Fibroblast of pulmonary artery (primary cell): Measurements from ENCODE around the gene SORCS1.

ENCODE experiments used
- DNase-seq: peaks from one replicate; pipeline ENCODE4 v3.0.0-alpha.2; 2010; ENCODE audit warnings: low read depth
- H3K4me3 ChIP-seq: replicated peaks from 2 replicates; pipeline ENCODE4 v1.5.1; 2011; ENCODE audit warnings: low read depth, mild to moderate bottlenecking, control low read depth, low read length, moderate library complexity
- TF ChIP-seq, protein P1 (sequence below): IDR thresholded peaks from 2 replicates; pipeline ENCODE4 v1.5.1; 2011; ENCODE audit warnings: mild to moderate bottlenecking, control low read depth, low read length, inconsistent platforms; ENCODE audit errors: missing control alignments

Gene SORCS1

DNA sequence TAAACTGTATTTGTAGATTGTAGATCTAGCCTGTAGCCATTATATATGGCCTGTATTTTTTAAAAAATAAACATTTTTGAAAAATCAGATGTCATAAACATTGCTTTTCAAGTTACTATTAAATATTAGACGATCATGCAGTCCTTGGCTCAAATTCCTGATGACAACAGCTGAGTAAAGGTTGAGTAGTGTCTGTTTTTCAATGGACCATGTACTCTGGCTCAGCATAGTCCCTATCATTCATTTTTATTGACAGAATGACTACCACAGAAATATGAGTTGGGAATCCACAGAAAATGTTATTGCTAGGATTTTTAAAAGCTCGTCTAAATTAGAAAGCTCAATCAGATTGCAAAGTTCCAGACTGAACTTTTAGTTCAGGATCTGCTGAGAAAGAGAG is 145.4 kb downstream of the SORCS1 start:
- TF ChIP-seq, protein P1, sequence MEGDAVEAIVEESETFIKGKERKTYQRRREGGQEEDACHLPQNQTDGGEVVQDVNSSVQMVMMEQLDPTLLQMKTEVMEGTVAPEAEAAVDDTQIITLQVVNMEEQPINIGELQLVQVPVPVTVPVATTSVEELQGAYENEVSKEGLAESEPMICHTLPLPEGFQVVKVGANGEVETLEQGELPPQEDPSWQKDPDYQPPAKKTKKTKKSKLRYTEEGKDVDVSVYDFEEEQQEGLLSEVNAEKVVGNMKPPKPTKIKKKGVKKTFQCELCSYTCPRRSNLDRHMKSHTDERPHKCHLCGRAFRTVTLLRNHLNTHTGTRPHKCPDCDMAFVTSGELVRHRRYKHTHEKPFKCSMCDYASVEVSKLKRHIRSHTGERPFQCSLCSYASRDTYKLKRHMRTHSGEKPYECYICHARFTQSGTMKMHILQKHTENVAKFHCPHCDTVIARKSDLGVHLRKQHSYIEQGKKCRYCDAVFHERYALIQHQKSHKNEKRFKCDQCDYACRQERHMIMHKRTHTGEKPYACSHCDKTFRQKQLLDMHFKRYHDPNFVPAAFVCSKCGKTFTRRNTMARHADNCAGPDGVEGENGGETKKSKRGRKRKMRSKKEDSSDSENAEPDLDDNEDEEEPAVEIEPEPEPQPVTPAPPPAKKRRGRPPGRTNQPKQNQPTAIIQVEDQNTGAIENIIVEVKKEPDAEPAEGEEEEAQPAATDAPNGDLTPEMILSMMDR, result no peak
- DNase-seq, result no peak
- H3K4me3 ChIP-seq, result no peak overlapping the region

DNA sequence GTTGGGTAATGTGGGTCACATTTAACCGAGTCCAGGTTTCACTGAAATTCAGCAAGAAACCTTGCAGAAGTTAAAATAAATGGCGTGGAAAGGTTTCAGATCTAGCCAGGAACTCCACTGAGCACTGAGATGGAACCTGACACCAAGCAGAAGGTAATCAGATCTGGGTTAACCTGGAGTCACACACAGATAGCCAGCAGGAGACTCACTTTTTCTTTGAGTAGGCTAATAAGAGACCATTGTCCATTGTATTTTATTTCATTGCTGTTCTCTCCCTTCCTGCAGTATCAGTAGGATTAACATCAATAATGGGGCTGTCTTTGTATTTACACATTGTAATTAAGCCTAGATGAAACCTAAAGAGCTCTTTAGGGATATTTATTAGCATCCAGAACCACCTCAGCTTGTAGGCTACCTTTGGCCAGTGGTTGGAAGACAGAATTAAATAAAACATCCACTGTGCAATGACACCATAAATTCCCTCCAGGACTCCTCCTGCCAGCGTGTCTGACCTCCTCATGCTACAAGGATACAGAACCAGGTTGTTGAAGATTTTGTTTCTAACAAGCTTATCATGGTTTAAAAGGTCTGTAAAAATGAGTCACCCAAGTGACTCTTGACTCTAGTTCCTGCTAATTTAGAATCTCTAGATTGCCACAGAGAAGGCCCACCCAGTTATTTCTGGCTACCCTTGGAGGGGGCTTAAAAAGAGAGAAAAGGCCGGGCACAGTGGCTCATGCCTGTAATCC is 151.1 kb downstream of the SORCS1 start:
- DNase-seq, result no peak
- TF ChIP-seq, protein P1, result no peak

DNA sequence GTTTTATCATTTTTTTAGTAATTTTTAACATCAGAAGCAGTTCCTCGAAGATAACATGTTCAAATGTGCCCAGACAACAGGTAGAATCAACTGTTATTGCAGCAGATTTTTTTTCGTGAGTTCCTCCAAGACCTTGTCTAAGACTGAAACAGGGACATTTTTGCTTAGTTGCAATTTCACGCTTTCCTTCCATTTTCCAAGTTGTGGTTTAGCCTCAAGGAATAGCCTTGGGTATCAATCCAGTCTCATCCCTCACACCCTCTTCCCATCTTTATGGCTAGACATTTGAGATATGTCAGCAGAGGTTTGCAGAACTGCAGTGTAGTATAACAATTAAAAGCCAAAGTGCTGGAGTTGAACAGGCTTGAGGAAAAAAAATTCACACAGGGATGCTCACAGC is 152.5 kb downstream of the SORCS1 start:
- TF ChIP-seq, protein P1, result no peak
- no peak for DNase-seq
- no peak overlapping the region for H3K4me3 ChIP-seq

More for the DNA sequence above, 151.1 kb downstream of the SORCS1 start:
- no peak overlapping the region for H3K4me3 ChIP-seq

- DNase-seq, result no peak
- TF ChIP-seq, protein P1, result no peak
- H3K4me3 ChIP-seq, result no peak overlapping the region
These were observed 153.4 kb downstream of the SORCS1 start for GRCh38 chr10:107011105-107011504.

- TF ChIP-seq, protein P1, result no peak
- no peak overlapping the region for H3K4me3 ChIP-seq
- no peak for DNase-seq
These were observed 154.0 kb downstream of the SORCS1 start for GRCh38 chr10:107010531-107010930.

- DNase-seq, result no peak
- no peak overlapping the region for H3K4me3 ChIP-seq
- TF ChIP-seq, protein P1, result no peak
These were observed 160.1 kb downstream of the SORCS1 start for GRCh38 chr10:107004362-107004761.

- H3K4me3 ChIP-seq, result no peak overlapping the region
- no peak for DNase-seq
- TF ChIP-seq, protein P1, result no peak
These were observed 162.4 kb downstream of the SORCS1 start for GRCh38 chr10:107002068-107002467.
